Measurements from ENCODE around the gene RHBG.
"Not testable (repeated sequence)": the region's sequence is repeated elsewhere in the genome, so short reads cannot be mapped to it uniquely, and the experiment has no call there.

The RHBG gene

DNA sequence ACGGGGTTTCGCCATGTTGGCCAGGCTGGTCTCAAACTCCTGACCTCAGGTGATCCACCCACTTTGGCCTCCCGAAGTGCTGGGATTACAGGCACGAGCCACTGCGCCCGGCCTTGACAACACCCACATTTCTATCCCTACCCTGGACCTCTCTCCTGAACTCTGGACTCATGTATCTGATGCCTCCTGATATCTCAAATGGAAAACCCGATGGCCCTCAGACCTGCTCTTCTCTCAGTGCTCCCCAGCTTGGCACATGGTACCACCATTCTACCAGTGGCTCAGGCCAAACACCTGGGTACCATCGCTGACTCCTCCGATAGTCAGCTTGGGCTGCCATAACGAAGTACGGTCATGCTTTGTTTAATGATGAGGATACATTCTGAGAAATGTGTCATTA is 8.5 kb upstream of the RHBG start:
- DNase-seq (ENCODE audit: low read depth): no peak

DNA sequence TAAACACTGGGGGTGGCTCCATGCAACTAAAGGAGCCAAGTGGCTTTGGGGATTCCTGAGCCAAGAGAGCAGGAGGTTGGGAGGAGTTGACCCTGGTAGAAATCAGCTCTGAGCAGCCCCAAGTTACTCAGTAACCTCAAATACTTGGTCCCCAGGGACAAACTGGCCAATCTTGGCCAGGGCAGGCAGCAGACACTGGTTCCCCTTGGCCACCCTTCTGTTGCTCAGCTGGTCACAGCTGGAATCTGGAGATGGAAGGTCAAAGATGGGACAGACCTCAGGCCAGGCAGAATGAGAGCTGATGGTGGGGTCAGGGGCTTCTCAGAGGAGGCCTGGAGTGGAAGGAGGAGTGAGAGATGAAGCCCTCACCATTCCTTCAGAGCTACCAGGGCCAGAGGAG is 3.3 kb upstream of the RHBG start:
- DNase-seq (ENCODE audit: low read depth): no peak

DNA sequence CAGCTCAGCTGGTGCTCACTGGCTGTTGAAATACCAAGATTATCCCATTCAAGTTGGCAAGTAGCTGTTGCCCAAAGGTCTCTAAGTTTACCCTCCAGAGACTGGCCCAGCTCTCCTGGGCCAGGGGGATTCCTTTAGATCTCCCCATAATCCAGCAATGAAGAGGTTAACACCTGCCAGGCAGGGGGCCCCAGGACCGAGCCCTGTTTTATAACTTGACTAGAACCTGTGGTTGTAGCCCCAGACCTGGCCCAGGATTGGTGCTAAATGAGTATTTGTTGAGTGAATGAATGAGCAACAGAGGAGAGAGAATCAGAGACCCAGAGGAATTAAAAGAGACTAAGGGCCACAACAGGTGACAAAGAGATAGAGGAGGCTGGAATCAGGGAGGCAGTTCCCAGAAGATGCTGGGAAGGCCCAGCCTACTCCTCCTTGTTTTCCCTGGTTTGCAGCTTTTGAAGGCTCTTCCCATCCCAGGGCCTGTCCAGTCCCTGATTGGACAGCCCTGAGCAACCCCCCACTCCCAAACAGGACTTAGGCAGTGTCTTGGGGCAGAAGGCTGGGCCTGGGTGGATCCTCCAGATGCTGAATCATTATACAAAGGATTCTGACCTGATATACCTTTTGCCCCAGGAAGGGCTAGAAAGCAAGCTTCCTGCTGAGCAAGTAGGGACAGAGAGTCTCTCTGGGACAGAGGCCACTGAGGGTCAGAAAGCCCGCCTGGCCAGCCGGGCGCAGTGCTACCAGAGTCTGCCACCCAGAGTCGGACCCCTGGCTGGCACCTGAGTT is 2.4 kb upstream of the RHBG start:
- no peak for DNase-seq (ENCODE audit: low read depth)

DNA sequence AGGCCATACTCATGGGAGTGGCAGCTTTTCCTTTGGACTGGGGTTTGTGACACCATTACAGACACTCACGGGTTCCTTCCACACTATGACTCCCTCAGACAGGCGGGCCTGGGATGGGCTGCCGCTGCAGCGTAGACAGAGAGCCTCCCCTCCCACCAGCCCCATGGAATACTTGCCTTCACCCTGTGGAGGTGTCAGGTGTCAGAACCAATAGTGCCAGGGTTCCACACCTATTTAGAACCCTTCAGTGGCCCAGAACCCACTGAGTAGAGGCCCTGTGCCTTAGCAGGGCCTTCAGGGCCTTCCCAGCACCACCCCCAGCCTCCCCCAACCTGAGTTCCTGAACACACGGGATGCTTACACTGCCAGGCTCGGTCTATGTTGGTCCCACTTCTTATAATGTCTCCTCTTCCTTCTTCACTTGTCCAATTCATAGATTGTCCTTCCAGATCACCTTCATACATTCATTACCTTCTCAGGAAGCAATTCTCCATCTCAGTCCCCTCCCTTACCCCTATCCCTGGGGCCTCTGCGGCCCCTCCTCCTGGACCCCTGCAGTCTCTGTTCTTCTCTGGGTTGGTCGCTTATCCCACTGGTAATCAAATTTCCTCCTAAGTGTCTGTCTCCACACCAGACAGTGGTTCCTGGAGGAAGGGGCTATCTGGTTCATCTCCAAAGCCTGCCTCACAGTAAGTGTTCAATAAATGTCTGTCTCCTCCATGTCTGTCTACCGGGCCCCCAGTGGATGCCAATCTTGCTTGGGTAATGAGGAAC is 1.4 kb upstream of the RHBG start:
- DNase-seq (ENCODE audit: low read depth): no peak

DNA sequence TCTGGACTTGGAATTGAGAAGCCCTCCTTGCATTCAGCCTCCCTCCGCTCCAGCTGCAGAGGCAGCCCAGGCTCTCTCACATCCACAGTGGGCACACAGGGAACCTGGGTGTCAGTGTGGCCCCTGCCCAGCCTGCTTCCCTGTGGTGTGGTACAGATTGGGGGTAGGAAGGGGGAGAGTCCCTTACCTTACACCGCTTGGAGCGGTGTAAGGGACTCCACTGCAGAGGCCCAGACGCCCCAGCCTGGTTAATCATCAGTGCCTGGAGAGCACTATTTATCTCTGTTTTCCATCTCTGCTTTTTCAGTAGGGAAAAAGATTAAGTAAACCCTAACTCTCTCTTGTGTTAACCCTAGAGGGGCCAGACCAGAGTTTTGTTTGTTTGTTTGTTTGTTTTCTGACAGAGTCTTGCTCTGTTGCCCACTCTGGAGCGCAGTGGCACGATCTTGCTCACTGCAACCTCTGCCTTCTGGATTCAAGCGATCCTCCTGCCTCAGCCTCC is 803 bp upstream of the RHBG start:
- no peak for DNase-seq (ENCODE audit: low read depth)

DNA sequence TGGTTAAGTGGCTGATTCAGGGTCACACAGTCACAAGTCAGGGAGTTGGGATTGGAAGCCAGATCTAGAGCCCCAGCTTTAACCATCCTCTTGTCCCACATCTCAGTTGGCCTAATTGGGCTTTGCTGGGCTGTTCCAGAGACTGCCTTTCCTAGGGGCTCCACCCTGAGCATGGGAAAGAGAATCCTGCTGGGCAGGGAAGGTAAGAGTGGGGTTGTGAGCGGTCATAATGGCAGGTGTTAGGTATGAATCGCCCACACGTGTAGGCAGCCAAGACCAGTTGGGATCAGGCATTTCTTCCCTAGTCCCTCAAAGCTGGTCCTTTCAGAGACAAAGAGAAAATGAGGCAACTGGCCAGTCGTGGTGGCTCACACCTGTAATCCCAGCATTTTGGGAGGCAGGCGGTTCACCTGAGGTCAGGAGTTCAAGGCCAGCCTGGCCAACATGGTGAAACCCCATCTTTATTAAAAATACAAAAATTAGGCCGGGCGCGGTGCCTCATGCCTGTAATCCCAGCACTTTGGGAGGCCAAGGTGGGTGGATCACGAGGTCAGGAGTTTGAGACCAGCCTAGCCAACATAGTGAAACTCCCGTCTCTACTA is 775 bp downstream of the RHBG start:
- not testable (repeated sequence) for DNase-seq (ENCODE audit: low read depth)

DNA sequence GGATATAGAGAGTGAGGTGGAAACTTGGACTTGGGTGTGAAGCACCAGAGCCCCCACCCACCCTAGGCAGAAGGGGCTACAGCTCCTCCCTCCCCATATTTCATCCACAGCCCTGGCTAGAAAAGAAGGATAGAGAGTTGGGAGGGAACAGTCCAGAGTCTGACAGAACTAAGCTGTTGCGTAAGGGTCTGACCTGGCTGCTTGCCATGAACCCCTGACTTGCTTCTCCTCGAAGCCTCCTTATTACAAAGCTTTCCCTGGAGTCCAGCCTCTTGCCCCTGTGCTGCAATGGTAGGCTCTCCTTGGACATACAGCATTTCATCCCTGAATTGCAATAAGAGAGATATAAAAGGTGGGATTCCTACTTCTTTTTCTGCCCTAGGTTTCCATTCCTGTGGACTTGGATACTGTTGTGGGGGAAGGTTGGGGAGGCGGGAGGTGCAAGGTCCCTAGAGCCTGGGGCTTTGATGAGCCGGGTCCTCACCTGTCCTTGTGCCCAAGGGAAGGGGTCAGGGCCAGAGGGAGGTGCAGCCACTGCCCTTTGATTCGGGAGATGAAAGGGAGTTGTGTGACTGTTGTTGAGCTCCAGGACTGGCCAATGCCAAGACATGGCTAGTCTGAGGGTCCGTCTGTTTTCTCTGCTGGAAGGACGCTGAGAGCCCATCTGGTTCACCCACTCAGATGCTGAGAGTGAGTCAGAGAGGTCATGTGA is 2.7 kb downstream of the RHBG start:
- peak; percentile 62 for DNase-seq (ENCODE audit: low read depth)

DNA sequence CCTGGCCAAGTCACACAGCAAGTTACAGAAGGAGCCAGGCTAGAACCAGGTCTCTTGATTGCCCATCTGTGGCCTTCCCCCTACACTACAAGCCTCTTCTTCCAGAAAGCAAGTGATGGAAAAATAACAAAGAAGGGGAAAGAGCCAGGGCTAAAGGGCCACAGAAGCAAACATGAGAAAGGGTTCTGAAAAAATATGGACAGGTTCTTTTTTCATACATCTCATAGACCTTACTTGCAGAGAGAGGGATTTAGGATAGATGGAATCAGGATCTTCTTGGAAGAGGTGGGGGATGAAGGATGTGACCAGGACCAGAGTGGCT is 3.2 kb downstream of the RHBG start:
- no peak for DNase-seq (ENCODE audit: low read depth)

DNA sequence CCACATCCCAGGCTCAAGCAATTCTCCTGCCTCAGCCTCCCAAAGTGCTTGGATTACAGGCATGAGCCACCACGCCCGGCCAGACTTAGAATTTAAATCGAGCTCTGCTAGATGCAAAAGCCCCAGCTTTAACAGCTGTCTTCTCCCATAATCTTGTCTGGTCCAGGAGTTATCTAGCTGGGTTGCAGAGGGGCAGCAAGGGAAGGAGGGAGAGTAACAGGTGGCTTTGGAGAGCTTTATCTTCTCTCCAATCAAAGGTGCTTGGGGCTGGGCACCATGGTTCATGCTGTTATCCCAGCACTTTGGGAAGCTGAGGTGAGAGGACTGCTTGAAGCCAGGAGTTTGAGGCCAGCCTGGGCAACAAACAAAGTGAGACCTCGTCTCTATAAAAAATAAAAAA is 3.9 kb downstream of the RHBG start:
- no peak for DNase-seq (ENCODE audit: low read depth)

DNA sequence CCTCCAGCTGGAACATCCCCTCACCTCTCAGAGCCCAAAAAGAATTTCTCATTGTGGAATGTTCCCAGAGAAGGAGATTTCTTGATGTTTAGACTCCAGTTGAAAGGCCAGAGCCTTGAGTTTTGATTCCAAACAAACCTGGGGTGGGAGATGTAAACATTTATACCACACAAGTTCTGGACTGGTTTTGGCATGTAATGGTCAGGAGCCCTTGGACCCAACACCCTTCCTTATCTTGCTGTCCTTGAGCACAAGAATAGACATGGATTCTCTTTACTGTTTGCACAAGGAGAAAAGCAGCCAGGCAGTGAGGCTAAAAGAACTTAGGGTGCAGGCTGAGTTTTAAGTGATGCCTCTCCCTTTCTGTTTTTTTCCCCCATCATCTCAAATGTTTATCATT is 4.5 kb downstream of the RHBG start:
- no peak for DNase-seq (ENCODE audit: low read depth)

DNA sequence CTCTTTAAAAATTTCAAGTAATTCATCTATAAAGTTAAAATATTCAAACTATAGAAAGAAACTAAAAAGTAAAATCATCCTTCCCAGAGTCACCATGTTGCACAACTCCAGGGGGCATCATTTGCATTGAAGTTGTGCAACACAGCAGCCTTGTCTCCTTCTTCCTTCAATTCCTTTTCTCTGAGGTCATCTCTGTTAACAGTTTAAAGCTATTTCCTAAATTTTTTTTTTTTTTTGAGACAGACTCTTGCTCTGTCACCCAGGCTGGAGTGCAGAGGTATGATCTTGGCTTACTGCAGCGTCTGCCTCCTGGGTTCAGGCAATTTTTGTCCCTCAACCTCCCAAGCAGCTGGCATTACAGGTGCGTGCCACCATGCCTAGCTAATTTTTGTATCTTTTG is 7.1 kb downstream of the RHBG start:
- DNase-seq (ENCODE audit: low read depth): peak; percentile 64

DNA sequence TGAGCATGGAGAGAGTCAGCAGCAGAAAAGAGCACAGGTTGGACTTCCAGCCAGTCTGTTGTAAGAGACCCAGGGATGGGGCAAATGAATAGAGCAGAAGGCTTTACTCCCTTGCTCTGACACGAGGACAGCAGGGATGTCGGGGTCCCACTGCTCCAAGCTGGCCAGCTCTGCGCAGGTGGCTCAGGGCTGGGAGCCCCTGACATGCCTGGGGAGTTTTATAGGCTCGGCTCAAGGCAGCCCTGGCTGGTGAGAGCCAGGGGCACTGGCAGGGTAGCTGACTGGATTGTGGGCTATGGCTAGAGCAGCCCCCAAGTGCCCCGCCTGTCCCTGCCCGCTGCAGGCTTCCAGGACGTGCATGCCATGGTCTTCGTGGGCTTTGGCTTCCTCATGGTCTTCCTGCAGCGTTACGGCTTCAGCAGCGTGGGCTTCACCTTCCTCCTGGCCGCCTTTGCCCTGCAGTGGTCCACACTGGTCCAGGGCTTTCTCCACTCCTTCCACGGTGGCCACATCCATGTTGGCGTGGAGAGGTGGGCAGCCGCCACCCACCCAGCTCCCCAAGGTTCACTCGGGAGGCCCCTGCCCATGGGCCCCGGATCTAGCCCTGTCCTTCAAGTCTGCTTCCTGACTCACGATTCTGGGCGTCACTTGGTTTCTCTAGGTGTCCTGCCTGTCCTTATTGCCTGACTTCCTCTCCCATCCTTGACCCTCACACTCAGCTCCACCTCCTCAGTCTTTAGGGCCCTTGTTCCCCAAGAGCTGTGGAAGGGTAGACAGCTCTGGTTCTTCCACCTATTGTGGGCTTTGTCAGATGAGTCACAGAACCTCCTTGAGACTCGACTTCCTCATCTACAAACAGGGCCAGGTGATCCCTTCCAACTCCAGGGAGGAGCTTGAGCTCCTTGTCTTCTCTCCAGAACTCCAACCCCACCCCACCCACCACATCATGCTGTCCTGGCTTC is 8.2 kb downstream of the RHBG start:
- no peak for DNase-seq (ENCODE audit: low read depth)

DNA sequence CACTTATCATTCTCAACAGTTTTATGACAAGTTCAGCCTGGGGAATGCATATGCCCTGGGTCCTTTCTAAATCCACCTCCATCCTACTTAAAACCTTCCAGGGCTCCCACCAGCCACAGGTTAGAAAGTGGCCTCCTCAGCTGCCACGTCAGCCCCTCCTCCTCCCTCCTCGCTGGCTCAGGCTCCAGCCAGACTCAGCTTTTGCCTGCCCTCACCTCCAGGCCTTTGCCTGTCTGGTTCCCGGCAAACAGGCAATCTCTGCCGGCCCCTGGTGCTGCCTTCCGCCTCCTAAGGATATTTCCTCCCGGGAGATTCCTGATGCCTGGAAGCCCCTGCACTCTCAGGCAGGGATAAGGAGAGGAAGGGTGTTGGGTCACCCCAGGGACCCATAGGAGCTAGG is 9.5 kb downstream of the RHBG start:
- no peak for DNase-seq (ENCODE audit: low read depth)

DNA sequence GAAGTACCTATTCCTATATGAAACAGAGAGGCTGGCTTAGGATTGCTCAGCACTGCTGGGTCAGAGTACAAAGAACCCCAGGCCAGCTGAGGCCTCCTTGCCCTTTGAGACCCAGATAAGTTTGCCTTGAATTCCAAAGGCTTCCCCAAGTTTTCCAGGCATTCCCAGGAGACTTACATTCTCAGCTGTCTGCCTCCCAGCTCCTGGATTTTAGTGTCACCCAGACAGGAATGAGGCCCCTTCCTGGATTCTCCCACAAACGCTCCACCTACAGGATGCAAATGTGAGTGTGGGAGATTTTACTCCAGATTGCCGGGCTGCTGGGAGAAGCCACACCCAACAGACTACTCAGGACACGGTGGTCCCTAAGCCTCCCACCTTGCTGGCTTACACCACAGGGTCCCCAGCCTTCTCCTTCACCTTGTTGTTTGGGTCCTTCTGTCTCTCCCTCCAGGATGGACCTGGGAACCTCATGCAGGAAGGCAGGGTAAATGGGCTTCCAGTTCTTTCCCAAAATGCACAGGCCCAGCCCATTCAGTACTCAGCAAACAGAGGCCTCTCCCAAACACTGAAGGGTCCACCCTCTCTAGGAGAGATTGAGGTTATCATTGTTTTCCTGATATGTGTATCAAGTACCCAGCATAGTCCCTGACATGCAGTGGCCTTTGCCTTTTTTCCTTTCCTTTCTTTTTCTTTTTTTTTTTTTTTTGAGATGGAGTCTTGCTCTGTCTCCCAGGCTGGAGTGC is 10.6 kb downstream of the RHBG start:
- DNase-seq (ENCODE audit: low read depth): peak; percentile 57

DNA sequence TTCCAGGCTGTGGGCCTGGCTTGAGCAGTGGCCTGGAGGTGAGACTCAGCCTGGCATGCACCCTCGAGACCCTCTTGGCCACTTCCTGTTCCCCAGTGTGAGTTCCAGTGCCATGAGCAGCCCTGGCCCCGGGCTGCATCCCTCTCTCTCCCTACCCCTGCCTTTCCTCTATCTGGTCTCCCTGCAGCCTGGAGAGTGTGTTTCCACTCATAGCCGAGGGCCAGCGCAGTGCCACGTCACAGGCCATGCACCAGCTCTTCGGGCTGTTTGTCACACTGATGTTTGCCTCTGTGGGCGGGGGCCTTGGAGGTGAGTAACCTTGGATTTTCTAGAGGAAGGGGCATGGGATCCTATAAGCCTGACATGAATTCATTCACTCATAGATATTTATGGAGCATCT is 13.6 kb downstream of the RHBG start:
- peak; percentile 13 for DNase-seq (ENCODE audit: low read depth)

DNA sequence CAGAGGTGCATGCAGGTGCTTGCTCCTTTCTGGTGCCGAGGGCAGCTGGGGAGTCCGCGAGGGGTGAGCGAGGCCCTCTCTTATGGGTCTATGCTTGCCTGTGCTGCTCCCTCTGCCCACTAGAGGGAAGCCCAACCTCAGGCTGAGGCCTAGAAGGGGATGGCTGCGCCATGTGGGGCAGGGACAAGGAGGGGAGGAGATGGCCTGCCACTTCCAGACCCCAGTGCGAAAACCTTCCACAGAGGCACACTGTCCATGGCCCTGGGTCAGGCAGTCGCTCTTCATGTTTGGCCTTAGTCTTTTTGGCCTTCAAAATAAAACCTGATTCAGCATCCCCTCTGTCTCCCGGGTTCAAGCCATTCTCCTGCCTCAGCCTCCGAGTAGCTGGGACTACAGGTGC is 14.0 kb downstream of the RHBG start:
- DNase-seq (ENCODE audit: low read depth): peak; percentile 76

DNA sequence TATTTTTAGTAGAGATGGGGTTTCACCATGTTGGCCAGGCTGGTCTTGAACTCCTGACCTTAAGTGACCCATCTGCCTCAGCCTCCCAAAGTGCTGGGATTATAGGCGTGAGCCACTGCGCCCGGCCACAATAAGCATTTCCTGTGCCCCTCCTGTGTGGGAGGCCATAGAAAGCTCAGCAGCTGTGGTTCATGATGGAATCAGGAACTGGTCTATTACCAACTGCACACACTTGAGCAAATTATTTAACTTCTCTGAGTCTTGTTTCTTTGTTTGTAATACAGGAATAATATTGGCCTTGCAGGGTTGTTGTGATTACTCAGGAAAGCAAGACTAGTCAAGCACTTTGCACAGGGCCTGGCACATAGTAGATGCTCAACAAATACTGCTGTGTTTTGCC is 15.0 kb downstream of the RHBG start:
- DNase-seq (ENCODE audit: low read depth): no peak

DNA sequence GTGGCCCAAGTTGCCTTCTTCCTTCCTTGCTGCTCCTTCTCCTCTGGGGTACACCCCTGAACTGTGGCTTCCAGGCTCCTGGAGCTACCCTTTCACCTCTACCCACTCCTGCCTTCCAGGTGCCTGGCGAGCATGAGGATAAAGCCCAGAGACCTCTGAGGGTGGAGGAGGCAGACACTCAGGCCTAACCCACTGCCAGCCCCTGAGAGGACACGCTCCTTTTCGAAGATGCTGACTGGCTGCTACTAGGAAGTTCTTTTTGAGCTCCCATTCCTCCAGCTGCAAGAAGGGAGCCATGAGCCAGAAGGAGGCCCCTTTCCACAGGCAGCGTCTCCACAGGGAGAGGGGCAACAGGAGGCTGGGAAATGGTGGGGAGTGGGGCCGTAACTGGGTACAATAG is 15.6 kb downstream of the RHBG start:
- DNase-seq (ENCODE audit: low read depth): no peak

DNA sequence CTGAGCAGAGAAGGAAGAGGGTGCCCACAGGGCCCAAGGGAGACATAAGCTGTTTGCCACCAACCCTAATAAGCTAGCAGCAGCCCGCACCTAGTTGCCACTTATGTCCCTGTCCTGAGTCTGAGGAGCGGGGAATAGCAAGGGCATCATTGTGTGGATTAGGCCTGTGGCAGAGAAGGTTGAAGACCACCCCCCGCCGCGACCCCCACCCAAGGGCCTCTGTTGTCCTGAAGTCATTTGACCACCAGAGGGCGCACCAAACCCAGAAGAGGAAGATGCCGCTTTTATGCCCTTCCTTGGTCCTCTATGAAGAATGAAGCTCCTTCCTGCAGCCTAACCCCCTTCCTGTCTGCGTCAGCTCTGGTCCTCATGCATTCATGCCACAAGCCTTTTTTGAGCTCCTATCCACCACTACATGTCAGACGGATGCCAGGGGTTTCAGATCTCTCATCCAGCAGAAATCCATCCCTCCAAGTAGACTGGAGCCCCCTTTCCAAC is 16.6 kb downstream of the RHBG start:
- DNase-seq (ENCODE audit: low read depth): peak; percentile 87

DNA sequence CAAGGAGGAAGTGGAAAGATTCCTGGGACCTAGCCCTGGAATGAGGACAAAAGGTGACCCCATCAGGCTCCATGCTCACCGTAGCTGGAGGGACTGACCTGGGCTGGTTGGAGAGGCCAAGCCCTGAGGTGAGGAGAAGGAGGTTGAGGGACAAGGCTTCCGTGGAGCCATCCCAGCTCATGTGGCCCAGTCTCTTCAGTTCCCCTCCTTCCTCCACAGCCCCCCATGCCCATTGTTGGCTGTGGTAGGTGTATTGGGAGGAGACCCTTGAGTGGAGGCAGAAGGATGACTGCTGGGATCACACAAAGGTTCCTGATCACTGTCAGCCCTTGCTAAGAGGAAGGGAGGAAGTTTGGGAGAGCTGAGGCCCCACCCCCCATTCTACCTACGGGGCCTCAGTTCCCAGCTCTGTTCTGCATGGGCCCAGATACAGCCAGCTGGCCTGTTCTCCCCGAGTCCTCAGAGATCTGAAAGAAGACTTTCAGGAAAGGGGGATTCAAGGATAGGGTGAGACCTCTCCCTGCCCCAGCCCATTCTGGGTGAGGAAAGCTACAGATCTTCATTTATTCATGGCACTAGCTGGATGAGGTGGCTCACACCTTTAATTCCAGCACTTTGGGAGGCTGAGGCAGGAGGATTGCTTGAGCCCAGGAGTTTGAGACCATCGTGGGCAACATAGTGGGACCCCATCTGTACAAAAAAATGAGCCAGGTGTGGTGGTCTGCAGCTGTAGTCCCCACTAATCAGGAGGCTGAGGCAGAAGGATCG is 17.3 kb downstream of the RHBG start:
- no peak for DNase-seq (ENCODE audit: low read depth)
